ENCODE results near the gene PDCD4. TPM values are rescaled to one million over a fixed set of nuclear protein-coding genes. Genes with fewer than 3 reads are reported as not detected.

Gene PDCD4
- total RNA-seq, 1 donor = 52.9 TPM

DNA sequence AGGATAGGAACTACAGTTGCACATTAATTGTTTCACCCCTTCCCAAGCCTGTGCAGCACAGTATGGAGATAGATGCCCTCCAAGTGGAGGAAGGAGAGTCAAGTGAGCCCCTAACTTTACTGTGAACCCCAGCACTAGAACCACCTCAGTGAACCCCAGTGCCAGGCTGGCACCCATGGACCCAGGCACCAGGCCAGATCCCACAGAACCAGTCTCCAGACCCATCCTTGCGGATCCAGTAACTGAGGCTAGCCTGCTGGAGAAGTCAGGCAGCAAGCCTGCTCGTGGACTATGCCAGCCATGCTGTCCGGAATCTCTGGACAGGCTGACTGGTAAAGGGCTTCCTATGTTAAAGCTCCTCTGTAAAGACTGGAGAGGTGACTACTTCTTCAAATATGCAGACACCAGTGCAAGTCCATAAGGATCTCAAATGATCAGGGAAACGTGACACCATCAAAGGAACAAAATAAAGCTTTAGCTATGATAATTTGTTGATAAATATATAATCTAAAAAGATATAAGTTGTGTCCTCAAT, 75.4 kb downstream of the PDCD4 start:
- TF ChIP-seq CTCF (IDR thresholded peaks at IDR 0.05; ENCODE audit: insufficient read depth, low read length) = no peak
- no peak overlapping the region for H3K4me3 ChIP-seq (ENCODE audit: low read depth, low read length)
- no peak for DNase-seq (ENCODE audit: low read depth)

Other genes with a start within 250 kb of the PDCD4 start
- 0.08 and 0.09 TPM in 2 replicates for gene RBM20, start 227.6 kb upstream of the PDCD4 start, total RNA-seq (ENCODE audit: low replicate concordance)
- gene BBIP1, start 47.3 kb downstream of the PDCD4 start, total RNA-seq (ENCODE audit: low replicate concordance) = 2.6 and 38.1 TPM in 2 replicates
- 63.9 and 70.1 TPM in 2 replicates for gene SHOC2, start 47.7 kb downstream of the PDCD4 start, total RNA-seq (ENCODE audit: low replicate concordance)
- gene ADRA2A, start 205.1 kb downstream of the PDCD4 start, total RNA-seq (ENCODE audit: low replicate concordance) = 0.82 and 2.6 TPM in 2 replicates

Data from fibroblast of the aortic adventitia (primary cell).